ENCODE results near the gene RNASEH2A.
"Not testable (repeated sequence)": the region's sequence is repeated elsewhere in the genome, so short reads cannot be mapped to it uniquely, and the experiment has no call there.

Gene RNASEH2A

DNA sequence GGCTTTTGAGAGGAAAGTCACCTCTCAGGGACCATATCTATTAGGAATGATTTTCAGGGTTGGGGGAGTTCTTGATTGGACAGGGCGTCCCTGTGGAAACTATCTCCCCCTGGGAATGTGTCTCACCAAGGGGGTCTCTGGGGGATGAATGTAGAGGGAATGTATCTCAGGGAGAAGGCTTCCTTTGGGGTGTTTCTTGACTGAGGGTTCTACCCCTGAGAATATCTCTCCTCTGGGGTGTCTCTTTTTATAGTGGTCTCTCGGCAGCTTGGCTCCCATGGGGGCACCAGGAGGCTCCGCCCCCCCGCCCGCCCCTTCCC, 27.0 kb downstream of the RNASEH2A start:
- DNase-seq (ENCODE audit: low read depth in 2 of 2), result no peak

DNA sequence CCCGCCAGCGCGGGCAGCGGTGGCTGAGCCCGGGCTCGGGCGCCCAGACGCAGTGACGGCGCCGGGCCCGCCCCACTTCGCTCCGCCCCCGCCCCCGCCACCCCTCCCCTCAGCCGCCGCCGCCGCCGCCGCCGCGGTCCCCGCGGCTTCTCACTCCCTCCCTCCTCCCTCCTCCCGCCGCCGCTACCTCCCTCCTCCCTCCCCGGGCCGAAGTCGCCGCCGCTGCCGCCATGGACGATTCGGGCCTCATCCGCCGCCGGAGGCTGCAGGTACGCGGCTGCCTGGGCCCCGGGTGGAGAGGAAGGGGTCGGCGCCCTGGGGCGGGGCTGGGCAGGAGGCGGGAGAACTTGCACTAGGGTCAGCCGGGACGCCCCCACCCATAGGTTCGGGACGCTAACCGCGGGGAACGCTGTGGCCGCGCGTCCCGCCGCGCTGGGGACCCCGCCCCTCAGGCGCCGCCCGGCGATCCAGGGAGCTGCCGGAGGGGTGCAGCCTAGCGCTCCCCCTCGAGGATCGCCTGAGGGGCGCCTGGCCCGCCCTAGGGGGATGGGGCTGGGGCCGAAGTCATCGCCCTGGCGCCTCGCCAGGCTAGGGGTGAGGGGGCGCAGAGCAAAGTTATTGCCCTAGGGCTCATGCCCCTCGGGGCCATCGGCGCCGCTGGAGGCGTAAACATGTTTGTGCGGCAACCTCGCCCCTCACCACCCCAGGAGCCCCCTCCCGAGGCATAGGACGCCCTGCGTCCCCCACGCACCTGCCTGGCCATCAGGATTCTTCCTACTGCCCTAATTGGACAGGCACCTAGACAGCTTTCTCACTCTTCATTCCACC, 27.6 kb downstream of the RNASEH2A start:
- DNase-seq (ENCODE audit: low read depth in 2 of 2), result no peak

DNA sequence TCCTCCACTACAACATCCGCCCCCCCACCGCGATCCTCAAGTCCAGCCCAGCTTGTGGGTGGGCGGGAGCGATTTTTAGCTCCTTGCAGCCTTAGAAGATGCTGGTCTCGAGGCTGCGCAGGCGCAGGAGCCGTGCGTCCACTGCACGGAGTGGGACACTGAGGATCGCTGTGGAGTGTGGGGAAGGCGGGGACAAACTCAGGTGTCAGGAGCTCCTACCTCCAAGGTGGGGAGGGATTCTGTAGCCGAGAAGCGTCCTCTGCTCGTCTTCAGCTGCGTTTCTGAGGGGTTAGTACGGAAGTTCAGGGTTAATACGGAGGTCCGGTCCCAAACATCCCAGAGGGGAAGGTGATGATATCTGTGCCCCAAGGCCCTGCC, 28.2 kb downstream of the RNASEH2A start, which contains the start of gene RTBDN:
TSS of gene RTBDN (minus strand) at position 14 of the 378 bp plus-strand sequence. CDS start 4,600 bp downstream, outside the sequence.
- no peak for DNase-seq (ENCODE audit: low read depth in 2 of 2)

DNA sequence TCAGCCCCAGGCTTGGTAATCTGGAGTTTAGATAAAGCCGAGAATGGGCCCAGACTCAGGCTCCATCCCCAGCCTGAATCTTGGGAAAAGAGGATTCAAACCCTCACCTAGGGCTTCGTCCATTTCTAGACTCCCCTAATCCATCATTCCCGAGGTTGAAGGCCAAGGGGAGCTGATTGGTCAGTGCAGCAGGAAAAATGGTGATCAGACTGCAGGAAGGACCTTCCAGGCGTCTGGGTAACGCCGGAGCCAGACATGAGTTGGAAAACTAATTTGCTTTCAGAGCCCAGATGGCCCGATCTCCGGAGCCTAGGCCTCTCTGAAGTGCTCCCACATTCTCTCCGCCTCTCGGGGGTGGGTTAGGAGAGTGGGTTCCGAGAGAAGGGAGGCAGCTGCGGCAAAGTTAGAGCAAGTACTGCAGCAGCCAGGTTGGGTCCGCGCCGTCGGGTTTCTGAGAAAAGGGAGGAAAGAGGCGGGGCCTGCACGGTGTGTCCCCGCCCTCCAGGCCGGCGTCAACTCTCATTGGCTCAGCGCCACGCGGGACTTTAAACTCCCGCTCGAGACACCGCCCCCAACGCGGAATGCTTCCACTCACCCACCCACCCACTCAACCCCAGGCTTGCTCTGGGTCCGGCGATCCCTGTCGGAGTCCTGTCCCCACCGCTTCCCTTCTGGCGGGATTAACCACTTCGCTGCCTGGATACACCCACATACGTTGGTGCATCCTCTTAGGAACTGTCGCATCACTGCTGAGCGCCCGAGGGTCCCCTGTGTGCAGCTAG, 28.8 kb downstream of the RNASEH2A start:
- DNase-seq (ENCODE audit: low read depth in 2 of 2), result no peak

DNA sequence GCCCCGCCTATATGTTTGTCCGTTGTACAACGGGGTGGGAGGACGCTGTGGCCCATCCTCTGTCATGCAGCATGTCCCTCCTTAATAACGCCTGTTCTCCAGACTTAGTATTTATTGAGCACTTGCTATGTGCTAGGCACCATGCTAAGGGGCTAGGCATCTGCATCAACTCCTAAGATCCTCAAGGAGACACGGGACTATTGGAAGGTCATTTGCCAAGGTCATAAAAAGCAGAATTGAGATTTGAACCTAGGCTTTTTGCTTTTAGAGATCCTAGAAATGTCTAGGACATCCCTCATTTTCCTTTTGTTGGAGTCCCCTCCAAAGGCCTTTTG, 30.1 kb downstream of the RNASEH2A start:
- no peak for DNase-seq (ENCODE audit: low read depth in 2 of 2)

DNA sequence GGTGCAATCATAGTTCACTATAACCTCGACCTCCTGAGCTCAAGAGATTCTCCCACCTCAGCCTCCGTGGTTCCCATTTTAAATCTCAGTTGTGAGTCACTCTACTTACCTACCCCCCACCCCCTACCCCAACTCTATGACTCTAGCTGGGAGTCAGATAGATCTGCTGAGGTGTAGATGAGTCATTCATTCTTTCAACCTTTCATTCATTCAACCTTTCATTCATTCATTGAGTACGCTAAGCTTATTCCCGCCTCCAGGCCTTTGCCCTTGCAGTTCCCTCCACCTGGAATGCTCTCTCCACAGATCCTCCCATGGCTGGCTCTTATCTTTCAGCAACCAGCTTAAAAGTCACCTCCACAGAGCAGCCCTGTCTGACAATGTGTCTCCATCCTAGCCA, 30.8 kb downstream of the RNASEH2A start:
- DNase-seq (ENCODE audit: low read depth in 2 of 2), result no peak

DNA sequence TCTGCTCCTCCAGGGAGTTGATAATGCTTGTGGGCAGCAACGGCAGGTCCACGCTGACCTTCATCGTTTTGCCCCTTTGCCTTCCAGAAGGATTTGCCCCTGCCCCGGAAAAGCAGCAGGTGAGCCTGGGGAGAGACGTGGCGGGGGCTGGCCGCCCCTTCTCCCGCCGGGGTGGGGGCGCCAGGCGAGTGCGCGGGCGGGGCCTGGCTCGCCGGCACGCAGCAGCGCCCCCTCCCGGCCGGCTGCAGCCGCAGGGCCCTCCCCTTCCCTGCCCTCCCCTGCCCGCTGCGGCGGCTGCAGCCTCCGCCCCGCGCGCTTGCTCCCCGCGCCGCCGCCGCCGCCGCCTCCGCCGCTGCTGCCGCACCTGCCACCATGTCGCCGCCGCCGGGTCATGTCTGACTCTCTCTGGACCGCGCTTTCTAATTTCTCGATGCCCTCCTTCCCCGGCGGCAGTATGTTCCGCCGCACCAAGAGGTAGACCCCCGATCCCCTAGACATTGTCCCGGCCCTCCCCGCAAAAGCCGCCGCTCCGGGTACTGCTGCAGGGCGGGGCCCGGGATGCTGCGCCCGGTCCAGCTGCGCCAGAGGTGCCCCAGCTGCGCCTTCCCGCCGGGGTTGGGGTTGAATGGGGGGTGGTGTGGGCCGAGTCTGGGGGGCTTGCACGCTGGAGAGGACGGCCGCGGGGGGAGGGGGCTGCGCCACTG, 31.9 kb downstream of the RNASEH2A start, which contains the start of gene MAST1:
TSS of gene MAST1 (plus strand) at position 334 of the 704 bp plus-strand sequence. CDS start at position 392, 58 bp downstream.
- DNase-seq (ENCODE audit: low read depth in 2 of 2), result no peak

DNA sequence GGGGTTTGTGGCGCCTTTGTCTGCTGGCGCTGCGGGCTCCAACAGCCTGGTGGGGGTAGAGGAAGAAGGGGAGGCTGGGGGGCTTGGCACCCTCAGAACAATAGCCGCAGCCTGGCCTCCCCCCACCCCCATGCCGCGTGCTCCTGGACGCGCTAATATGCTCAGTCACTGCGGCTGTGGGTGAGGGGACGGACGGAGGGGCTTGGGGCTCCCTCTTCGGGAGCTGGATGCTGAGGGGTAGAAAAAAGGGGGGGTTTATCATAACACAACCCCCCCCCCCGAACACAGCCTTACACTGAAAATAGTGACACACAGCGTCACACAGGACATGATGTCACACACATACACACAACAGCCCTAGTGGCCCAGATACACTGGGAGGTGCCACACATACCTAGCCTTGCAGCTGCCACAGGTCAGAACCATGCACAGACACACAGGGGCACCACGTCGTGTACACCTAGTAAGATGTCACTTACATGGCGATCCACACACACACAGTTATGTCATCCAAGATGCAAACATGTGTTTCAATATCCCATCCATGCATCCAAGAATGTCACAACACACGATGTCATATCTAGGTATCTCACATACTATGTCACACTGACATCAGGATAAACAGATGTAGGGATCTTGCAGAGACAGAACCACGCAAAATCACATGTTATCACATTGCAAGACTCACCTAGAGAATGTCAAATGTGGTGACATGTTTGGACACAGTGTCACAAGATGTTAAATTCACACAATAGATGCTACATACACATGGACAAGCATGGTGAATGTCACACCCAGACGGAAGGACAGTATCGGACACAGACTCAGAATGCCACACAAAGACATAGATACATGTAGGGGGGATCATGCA, 32.7 kb downstream of the RNASEH2A start:
- no peak for DNase-seq (ENCODE audit: low read depth in 2 of 2)

DNA sequence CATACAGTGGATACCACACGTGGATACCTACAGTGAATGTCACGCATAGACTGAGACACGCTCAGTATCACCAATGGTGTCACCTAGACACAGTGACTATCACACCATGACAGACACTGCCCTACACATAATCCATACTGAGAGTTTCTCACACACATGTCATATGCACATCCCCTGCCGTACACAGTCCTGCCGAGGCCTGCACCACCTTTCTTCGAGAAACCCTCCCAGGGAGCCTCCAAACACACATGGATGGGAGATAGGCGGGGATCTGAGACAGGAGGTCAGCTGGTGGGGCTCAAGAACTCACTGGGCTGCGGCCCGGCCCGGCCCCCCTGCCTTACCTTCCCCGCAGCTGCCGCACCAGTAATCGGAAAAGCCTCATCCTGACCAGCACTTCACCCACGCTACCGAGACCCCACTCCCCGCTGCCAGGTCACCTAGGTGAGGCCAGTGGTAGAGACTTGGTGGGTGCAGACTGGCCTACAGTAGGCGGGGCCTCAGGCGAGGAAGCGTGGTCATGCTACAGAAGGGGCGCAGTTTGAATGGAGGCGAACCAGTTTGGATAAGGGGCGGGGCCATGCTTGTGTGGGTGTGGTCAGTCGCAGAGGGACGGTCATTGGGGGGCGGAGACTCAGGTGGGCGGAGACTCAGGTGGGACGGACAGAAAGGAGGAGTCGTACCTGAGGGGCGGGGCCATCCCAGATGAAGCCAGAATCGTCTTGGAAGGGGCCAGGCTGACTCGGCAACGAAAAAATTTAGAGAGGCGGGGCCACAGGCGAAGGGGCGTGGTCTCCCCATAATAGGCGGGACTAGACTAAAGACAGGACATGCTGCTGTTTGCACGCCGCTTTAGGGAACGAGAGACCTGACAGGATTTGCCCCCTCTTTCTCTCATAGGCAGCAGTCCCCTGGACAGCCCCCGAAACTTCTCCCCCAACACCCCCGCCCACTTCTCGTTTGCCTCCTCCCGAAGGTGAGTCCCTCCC, 34.0 kb downstream of the RNASEH2A start:
- DNase-seq (ENCODE audit: low read depth in 2 of 2), result peak in 1 of 2 donors; percentile 50

DNA sequence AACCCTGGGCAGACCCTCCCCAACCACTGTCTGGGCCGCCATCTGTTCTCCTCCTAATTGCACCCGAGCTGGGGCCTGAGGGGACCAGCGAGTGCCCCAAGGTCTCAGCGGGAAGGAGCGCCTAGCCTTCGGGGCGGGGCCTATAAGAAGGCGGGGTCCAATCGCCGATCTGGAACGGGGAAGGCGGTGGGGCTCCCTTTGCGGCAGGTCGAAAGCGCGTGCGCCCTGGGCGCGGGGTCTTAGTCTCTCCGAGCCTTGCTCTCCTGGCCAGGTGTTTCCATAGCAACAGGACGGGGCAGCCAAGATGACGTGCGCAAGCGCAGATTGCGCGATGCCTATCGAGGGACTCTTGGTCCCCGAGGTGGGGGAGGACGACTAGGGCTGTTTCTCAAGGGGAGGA, 34.7 kb downstream of the RNASEH2A start:
- no peak for DNase-seq (ENCODE audit: low read depth in 2 of 2)

DNA sequence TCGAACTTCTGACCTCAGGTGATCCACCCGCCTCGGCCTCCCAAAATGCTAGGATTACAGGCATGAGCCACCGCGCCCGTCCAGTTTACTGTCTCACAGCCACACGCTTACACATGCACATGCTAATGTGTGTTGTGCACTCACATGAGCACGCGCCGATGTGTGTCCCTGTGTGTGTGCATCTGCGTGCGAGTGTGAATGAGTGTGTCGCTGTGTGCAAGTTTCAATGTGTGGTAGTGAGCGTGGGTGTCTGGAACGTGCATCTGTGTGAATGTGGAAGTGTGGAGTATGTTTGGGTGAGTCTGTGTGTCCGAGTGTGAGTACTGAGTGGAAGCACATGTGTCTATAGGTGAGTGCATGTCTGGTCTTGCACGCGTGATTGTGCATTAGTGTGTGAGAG, 36.1 kb downstream of the RNASEH2A start:
- no peak for DNase-seq (ENCODE audit: low read depth in 2 of 2)

DNA sequence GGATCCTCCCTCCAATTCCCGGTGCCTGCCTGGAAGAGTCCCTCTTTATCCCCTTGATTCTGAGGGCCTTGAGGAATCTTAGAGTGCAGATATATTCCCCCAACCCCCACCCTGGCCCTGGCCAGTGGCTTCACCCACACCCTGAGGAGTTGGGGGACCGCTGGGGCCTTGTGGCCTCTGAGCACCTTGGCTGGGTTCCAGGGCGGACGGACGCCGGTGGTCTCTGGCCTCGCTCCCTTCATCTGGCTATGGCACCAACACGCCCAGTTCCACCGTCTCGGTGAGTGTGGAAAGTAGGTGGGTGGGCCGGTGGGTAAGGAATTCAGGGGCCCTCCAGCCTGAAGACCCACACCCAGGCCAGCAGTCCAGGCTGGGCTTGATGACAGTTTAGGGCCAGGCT, 36.9 kb downstream of the RNASEH2A start:
- no peak for DNase-seq (ENCODE audit: low read depth in 2 of 2)

DNA sequence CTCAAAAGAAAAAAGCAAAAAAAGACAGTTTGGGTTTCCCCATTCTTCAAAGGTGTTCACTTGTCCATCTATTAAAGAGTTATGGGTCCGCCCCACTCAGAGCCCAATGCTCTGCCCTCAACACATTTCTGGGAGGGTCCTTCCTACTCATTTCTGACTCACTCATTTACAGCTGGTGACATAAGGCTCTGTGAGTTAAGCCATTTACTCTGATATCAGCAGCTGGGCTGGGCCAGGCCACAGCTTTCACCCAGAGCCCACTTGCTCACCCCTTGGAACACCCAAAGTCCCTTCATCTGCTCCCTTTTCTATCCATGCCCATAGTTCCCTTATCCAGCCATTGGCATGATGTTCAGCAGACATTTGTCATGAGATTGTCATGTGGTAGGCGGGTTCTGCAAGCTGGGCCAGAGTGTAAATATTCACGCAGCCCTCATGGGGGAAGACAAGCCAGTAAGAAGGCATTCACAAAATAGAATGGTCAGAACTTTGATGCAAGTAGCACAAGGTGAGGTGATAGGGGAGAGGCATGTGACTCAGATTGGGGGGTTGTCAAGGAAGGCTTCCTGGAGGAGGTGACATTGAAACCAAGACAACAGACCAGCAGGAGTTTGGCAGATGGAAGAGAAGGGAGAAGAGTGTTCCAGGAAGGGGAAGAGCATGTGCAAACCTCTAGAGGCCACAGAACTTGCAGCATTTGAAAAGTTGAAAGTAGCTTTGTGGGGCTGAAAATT, 37.8 kb downstream of the RNASEH2A start:
- no peak for DNase-seq (ENCODE audit: low read depth in 2 of 2)

DNA sequence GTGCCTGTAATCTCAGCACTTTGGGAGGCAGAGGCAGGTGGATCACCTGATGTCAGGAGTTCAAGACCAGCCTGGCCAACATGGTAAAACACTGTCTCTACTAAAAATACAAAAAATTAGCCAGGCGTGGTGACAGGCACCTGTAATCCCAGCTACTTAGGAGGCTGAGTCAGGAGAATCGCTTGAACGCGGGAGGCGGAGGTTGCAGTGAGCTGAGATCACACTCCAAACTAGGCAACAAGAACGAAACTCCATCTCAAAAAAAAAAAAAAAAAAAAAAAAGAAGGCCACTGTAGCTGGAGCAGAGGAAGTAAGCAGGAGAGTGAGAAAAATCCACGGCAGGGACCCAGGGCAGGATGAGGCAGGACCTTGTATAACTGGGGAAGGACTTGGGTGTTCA, 40.2 kb downstream of the RNASEH2A start:
- DNase-seq (ENCODE audit: low read depth in 2 of 2), result not testable (repeated sequence)

DNA sequence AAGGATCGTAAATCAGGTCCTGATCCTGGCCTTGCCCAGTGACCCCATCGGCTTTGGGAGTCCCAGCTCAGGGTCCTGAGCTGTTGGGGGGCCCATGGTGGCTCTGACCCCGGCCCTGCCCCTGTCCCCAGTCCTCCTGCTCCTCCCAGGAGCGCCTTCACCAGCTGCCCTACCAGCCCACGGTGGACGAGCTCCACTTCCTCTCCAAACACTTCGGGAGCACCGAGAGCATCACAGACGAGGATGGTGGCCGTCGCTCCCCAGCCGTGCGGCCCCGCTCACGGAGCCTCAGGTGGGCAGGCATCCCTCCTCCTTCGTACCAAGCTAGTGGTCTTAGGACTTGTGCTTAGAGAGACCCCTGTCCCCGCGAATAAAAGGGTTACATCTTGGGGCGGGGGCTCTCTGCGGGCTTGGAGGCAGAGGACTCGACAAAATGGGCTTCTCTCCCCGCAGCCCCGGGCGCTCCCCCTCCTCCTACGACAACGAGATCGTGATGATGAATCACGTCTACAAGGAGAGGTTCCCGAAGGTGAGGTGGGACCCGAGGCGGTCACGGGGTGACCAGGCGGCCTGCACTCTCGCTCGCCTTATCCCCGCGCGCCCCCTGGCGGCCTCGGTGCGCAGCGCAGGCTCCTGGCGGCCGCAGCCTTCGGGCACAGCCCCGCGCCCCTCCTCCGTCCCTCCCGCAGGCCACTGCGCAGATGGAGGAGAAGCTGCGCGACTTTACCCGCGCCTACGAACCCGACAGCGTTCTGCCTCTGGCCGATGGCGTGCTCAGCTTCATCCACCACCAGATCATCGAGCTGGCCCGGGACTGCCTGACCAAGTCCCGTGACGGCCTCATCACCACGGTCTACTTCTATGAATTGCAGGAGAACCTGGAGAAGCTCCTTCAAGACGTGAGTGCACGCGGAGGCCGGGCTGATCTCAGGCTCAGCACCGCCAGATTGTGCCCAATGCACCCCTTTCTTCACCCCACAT, 41.1 kb downstream of the RNASEH2A start:
- peak; percentile 77 to 90 for DNase-seq (ENCODE audit: low read depth in 2 of 2)

DNA sequence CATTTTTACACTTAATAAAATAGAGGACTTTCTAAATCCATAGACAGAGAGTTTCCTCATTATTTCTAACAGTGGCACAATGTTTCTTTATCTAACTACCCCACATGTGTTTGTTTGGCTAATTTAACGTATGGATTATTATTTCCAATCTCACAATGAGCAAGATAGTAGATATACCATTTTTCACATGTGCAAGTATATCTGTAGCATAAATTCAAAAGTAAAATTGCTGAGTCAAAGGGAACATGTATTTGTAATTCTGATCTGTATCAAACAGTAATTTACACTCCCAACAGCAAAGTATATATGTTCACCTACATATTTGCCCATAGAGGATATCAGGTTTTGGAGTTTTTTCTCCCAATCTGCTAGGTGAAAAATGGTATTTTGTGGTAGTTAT, 50.3 kb downstream of the RNASEH2A start:
- no peak for DNase-seq (ENCODE audit: low read depth in 2 of 2)

DNA sequence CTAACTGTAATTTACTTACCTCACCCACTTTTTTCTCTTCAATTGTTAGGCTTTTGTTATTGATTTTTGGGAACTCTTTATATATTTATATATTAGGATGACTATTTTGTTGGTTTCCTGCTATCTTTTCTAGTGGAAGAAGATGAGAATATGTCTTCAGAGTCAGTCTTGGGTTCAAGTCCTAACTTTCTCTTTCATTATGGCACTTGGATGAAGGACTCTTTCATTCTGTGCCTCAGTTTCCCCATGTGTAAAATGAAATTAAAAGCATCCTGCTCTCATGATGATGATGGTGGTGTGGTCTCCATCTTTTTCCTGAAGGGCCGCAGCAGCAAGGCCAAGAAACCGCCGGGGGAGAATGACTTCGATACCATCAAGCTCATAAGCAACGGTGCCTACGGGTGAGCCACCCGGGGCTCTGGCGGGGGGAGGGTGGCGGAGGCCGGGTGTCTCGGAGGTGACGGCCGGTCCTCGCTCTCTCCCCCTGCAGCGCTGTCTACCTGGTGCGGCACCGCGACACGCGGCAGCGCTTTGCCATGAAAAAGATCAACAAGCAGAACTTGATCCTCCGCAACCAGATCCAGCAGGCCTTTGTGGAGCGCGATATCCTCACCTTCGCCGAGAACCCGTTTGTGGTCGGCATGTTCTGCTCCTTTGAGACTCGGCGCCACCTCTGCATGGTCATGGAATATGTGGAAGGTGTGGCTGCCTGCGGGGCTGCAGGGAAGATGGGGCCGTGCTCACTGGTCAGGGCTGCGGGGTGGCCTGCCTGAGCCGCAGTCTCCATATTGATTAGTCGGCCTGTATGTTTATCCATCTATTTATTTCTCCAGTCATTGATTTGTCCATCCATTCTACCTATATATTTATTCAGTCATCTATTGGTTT, 51.9 kb downstream of the RNASEH2A start:
- no peak for DNase-seq (ENCODE audit: low read depth in 2 of 2)

Data from activated CD4-positive, alpha-beta T cell treated with anti-CD3 and anti-CD28 coated beads for 24 hours (primary cell).